Naive thymus-derived CD4-positive, alpha-beta T cell (primary cell): ENCODE data around the gene ADCY7. TPM values are rescaled to one million over a fixed set of nuclear protein-coding genes. Genes with fewer than 3 reads are reported as not detected.

Experiments
- ATAC-seq: fragments of 150-1000 bp; cut with Tn5 transposase; 2 replicates; pipeline ENCODE4 v1.10.0; 2021; ENCODE audit warnings: mild to moderate bottlenecking, moderate library complexity
- CTCF ChIA-PET: fragments of 350-600 bp; sonication (Branson Sonifier 250); formaldehyde crosslinking; loops from one replicate; lab custom pipeline; 2021; ENCODE audit warnings: antibody characterized with exemption; lab: Charles Lee
- POLR2A ChIA-PET: fragments of 350-600 bp; sonication (Branson Sonifier 250); formaldehyde crosslinking; loops from one replicate; lab custom pipeline; 2021; ENCODE audit warnings: antibody characterized with exemption, inconsistent platforms; lab: Charles Lee
- DNase-seq, 9 donors: peaks; one replicate each; pipeline versions ENCODE4 v3.0.0 to v3.0.0-alpha.2; 2020 to 2022; ENCODE audit warnings: mixed read lengths in 1 of 9
- H3K27ac ChIP-seq: one replicate; pipeline ENCODE4 v1.7.0; 2013; ENCODE audit warnings: mild to moderate bottlenecking, low read depth, low read length, moderate library complexity
- H3K27me3 ChIP-seq, 2 donors: one replicate each; pipeline ENCODE4 v1.7.0; 2013; ENCODE audit warnings: low read length in 2 of 2, mild to moderate bottlenecking in 2 of 2, moderate library complexity in 2 of 2; ENCODE audit not compliant: control insufficient read depth in 2 of 2, insufficient read depth in 2 of 2
- H3K36me3 ChIP-seq, 3 experiments: 1 replicate in 2 of 3; 2 replicates in 1 of 3; pipeline ENCODE4 v1.7.0; 2013; ENCODE audit warnings: low read length in 3 of 3, mild to moderate bottlenecking in 3 of 3, moderate library complexity in 1 of 3; ENCODE audit not compliant: insufficient read depth in 3 of 3, control insufficient read depth in 2 of 3
- H3K4me1 ChIP-seq, 2 donors: one replicate each; pipeline ENCODE4 v1.7.0; 2013; ENCODE audit warnings: low read length in 2 of 2, mild to moderate bottlenecking in 2 of 2, moderate library complexity in 1 of 2; ENCODE audit not compliant: control insufficient read depth in 2 of 2, insufficient read depth in 2 of 2
- H3K4me3 ChIP-seq: 2 replicates; pipeline ENCODE4 v1.7.0; 2013; ENCODE audit warnings: mild to moderate bottlenecking, low read length
- H3K9me3 ChIP-seq, 3 experiments: 1 replicate in 2 of 3; 2 replicates in 1 of 3; pipeline ENCODE4 v1.7.0; 2013; ENCODE audit warnings: low read length in 3 of 3; ENCODE audit not compliant: control insufficient read depth in 2 of 3
- H3K27ac Mint-ChIP-seq, 9 donors: one replicate each; pipeline ENCODE4 v1.8.0; 2020 to 2022; ENCODE audit warnings: mixed read lengths in 9 of 9, mild to moderate bottlenecking in 8 of 9, moderate library complexity in 5 of 9, inconsistent platforms in 2 of 9
- H3K27me3 Mint-ChIP-seq, 5 donors: one replicate each; pipeline ENCODE4 v1.8.0; 2021 to 2022; ENCODE audit warnings: mixed read lengths in 5 of 5, mild to moderate bottlenecking in 1 of 5
- H3K36me3 Mint-ChIP-seq, 5 donors: one replicate each; pipeline ENCODE4 v1.8.0; 2020 to 2022; ENCODE audit warnings: mixed read lengths in 5 of 5, mild to moderate bottlenecking in 3 of 5, inconsistent platforms in 1 of 5
- H3K4me1 Mint-ChIP-seq, 7 donors: one replicate each; pipeline ENCODE4 v1.8.0; 2020 to 2022; ENCODE audit warnings: mixed read lengths in 7 of 7, mild to moderate bottlenecking in 3 of 7, inconsistent platforms in 1 of 7
- H3K4me3 Mint-ChIP-seq, 10 donors: one replicate each; pipeline ENCODE4 v1.8.0; 2020 to 2022; ENCODE audit warnings: mild to moderate bottlenecking in 10 of 10, mixed read lengths in 10 of 10, moderate library complexity in 6 of 10, inconsistent platforms in 2 of 10
- H3K9me3 Mint-ChIP-seq, 11 donors: one replicate each; pipeline ENCODE4 v1.8.0; 2020 to 2022; ENCODE audit warnings: mixed read lengths in 11 of 11, mild to moderate bottlenecking in 4 of 11, inconsistent platforms in 1 of 11, moderate library complexity in 1 of 11
- intact Hi-C, 2 donors: fragments of 100-400 bp; cut with micrococcal nuclease; formaldehyde crosslinking; loops; one replicate each; pipeline ENCODE4 v1.15.1; 2023
- polyA plus RNA-seq, 2 donors: library from polyadenylated mRNA; unstranded; fragments of 300-500 nt; fragmentation: Illumina TruSeq; gene quantifications; one replicate each; pipeline ENCODE4 v1.2.3, GENCODE V29; 2021
- total RNA-seq, 6 experiments: library from RNA in 5 of 6; stranded (reverse) in 5 of 6; gene quantifications; 1 replicate in 5 of 6; 2 replicates in 1 of 6; pipeline ENCODE4 v1.2.3 and lab custom pipeline; 2021 to 2026

ADCY7 gene
- total and polyA plus RNA-seq, 7 experiments from 2014 or later: 62.6 to 326 (median 207) TPM

- Histone ChIP-seq H3K4me1 (peaks cover 90 to 95% of the 10 kb centered on the region in 2 donors), H3K9me3 (no peaks in the 10 kb centered on the region), H3K27me3 (no peaks in the 10 kb centered on the region), H3K4me3 (peak overlapping the region; percentile 71), H3K36me3 (peaks cover 0 to 16% (median 0%) of the 10 kb centered on the region in 3 experiments), H3K27ac (peak overlapping the region; percentile 88)
- ChIA-PET CTCF (interaction anchor here (0.7 to 3.5 kb wide), 12 partner anchors 9 to 423 kb away, joined by 3 to 26 read pairs (median 4); partner anchors contain the start of gene ADCY7), POLR2A (interaction anchor here (1.0 to 19.1 kb wide), 10 partner anchors 4 to 471 kb away, joined by 3 to 257 read pairs (median 5); partner anchors contain the start of genes ADCY7, CYLD and SNX20)
- Mint-ChIP-seq H3K4me1 (peaks cover 72 to 99% (median 95%) of the 10 kb centered on the region in 7 donors), H3K4me3 (peak overlapping the region; percentile 83 to 98 (median 92)), H3K27me3 (no peaks in the 10 kb centered on the region), H3K27ac (peak overlapping the region; percentile 95 to 99 (median 99)), H3K9me3 (peaks cover 0 to 2% (median 0%) of the 10 kb centered on the region in 11 donors), H3K36me3 (peaks cover 0 to 48% (median 4%) of the 10 kb centered on the region in 5 donors)
- no peak for ATAC-seq
- intact Hi-C loops: loop anchor here (2.0 to 10.0 kb wide), 5 partner anchors 29 to 251 kb away; partner anchors contain the start of genes CNEP1R1 (in 2 of the 2) and TENT4B (in 1 of the 2)
- DNase-seq: no peak
Measured at GRCh38 chr16:50275428-50276325, 9.3 kb downstream of the ADCY7 start.

DNA sequence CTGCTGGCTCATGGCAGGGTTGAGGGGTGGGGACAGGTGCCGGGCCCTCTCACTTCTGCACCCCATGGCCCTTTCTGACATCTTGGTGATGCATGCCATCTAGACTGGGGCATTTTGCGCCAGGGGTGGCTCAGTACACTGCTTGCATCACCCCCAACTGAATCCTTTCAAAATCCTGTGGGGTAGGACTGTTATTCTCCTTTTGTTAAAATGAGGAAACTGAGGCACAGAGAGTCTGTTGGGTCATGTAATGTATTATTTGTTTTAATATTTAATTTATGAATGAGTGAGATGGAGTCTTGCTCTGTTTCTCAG is 9.9 kb downstream of the ADCY7 start:
- H3K27me3 ChIP-seq: no peaks in the 10 kb centered on the region
- Mint-ChIP-seq H3K9me3 (peaks cover 0 to 2% (median 0%) of the 10 kb centered on the region in 11 donors), H3K27ac (peak overlapping the region in 8 of 9 donors; percentile 23 to 99 (median 95)), H3K36me3 (peaks cover 0 to 48% (median 4%) of the 10 kb centered on the region in 5 donors), H3K4me1 (peaks cover 71 to 99% (median 94%) of the 10 kb centered on the region in 7 donors), H3K4me3 (peak overlapping the region in 9 of 10 donors; percentile 33 to 98 (median 83)), H3K27me3 (no peaks in the 10 kb centered on the region)
- DNase-seq: no peak
- H3K9me3 ChIP-seq: no peaks in the 10 kb centered on the region
- ChIA-PET POLR2A (interaction anchor here (1.0 to 14.6 kb wide), 4 partner anchors 10 to 369 kb away, joined by 3 to 257 read pairs (median 14); partner anchors contain the start of gene ADCY7), CTCF (interaction anchor here (1.2 to 3.5 kb wide), 2 partner anchors 10 to 45 kb away, joined by 3 to 26 read pairs; partner anchors contain the start of gene ADCY7)
- peak overlapping the region; percentile 88 for H3K27ac ChIP-seq
- peaks cover 0 to 10% (median 0%) of the 10 kb centered on the region in 3 experiments for H3K36me3 ChIP-seq
- peaks cover 90 to 95% of the 10 kb centered on the region in 2 donors for H3K4me1 ChIP-seq
- ATAC-seq: no peak
- intact Hi-C loops: loop anchor here in 1 of 2 donors (10.0 kb wide), 1 partner anchor 251 kb away; the partner anchor contains the start of gene CNEP1R1
- H3K4me3 ChIP-seq: no peak overlapping the region

GRCh38 chr16:50276801-50277555 is 10.6 kb downstream of the ADCY7 start:
- H3K27ac Mint-ChIP-seq: peak overlapping the region; percentile 71 to 99 (median 86)
- peak overlapping the region; percentile 62 to 93 (median 80) for H3K4me3 Mint-ChIP-seq
- H3K36me3 Mint-ChIP-seq: peaks cover 0 to 48% (median 4%) of the 10 kb centered on the region in 5 donors
- no peaks in the 10 kb centered on the region for H3K27me3 ChIP-seq
- H3K4me1 Mint-ChIP-seq: peaks cover 69 to 99% (median 91%) of the 10 kb centered on the region in 7 donors
- DNase-seq (no peak), ATAC-seq (no peak)
- peaks cover 0 to 2% (median 0%) of the 10 kb centered on the region in 11 donors for H3K9me3 Mint-ChIP-seq
- CTCF ChIA-PET: interaction anchor here (0.6 to 2.6 kb wide), 2 partner anchors 10 to 78 kb away, joined by 4 to 8 read pairs; no protein-coding TSS in a partner anchor
- peaks cover 0 to 10% (median 0%) of the 10 kb centered on the region in 3 experiments for H3K36me3 ChIP-seq
- H3K4me3 ChIP-seq: no peak overlapping the region
- intact Hi-C loops: loop anchor here in 1 of 2 donors (10.0 kb wide), 1 partner anchor 252 kb away; the partner anchor contains the start of gene CNEP1R1
- POLR2A ChIA-PET: interaction anchor here (0.7 to 14.6 kb wide), 4 partner anchors 11 to 368 kb away, joined by 3 to 257 read pairs (median 4); partner anchors contain the start of gene ADCY7
- no peaks in the 10 kb centered on the region for H3K9me3 ChIP-seq
- peak overlapping the region; percentile 88 for H3K27ac ChIP-seq
- H3K4me1 ChIP-seq: peaks cover 90 to 96% of the 10 kb centered on the region in 2 donors
- no peaks in the 10 kb centered on the region for H3K27me3 Mint-ChIP-seq

GRCh38 chr16:50278251-50278650 is 11.9 kb downstream of the ADCY7 start:
- H3K9me3 Mint-ChIP-seq: peaks cover 0 to 2% (median 0%) of the 10 kb centered on the region in 11 donors
- DNase-seq (no peak), ATAC-seq (no peak)
- no peaks in the 10 kb centered on the region for H3K9me3 ChIP-seq
- H3K4me3 Mint-ChIP-seq: peak overlapping the region; percentile 62 to 93 (median 80)
- intact Hi-C loops: loop anchor here in 1 of 2 donors (1.0 to 10.0 kb wide), 2 partner anchors 12 to 253 kb away; partner anchors contain the start of genes ADCY7 and CNEP1R1
- no peaks in the 10 kb centered on the region for H3K27me3 ChIP-seq
- no peaks in the 10 kb centered on the region for H3K36me3 ChIP-seq
- H3K27me3 Mint-ChIP-seq: no peaks in the 10 kb centered on the region
- peaks cover 0 to 46% (median 4%) of the 10 kb centered on the region in 5 donors for H3K36me3 Mint-ChIP-seq
- peak overlapping the region; percentile 47 for H3K4me3 ChIP-seq
- ChIA-PET CTCF (interaction anchor here (0.6 to 3.0 kb wide), 8 partner anchors 12 to 480 kb away, joined by 3 to 16 read pairs (median 5); partner anchors contain the start of gene ADCY7), POLR2A (interaction anchor here (0.7 to 14.6 kb wide), 10 partner anchors 9 to 451 kb away, joined by 3 to 257 read pairs (median 4); partner anchors contain the start of gene ADCY7)
- H3K4me1 Mint-ChIP-seq: peaks cover 72 to 99% (median 91%) of the 10 kb centered on the region in 7 donors
- peaks cover 90 to 96% of the 10 kb centered on the region in 2 donors for H3K4me1 ChIP-seq
- H3K27ac ChIP-seq: peak overlapping the region; percentile 88
- peak overlapping the region; percentile 71 to 99 (median 86) for H3K27ac Mint-ChIP-seq

- H3K36me3 ChIP-seq: no peaks in the 10 kb centered on the region
- Mint-ChIP-seq H3K4me3 (peak overlapping the region; percentile 1 to 93 (median 70)), H3K36me3 (peaks cover 0 to 44% (median 4%) of the 10 kb centered on the region in 5 donors), H3K4me1 (peaks cover 75 to 99% (median 91%) of the 10 kb centered on the region in 7 donors), H3K9me3 (peaks cover 0 to 2% (median 0%) of the 10 kb centered on the region in 11 donors), H3K27ac (peak overlapping the region in 8 of 9 donors; percentile 6 to 93 (median 82)), H3K27me3 (no peaks in the 10 kb centered on the region)
- no peak for DNase-seq
- POLR2A ChIA-PET: interaction anchor here (0.5 to 14.6 kb wide), 3 partner anchors 13 to 297 kb away, joined by 3 to 257 read pairs (median 4); partner anchors contain the start of gene ADCY7
- H3K9me3 ChIP-seq: no peaks in the 10 kb centered on the region
- intact Hi-C loops: loop anchor here in 1 of 2 donors (10.0 kb wide), 1 partner anchor 255 kb away; the partner anchor contains the start of gene CNEP1R1
- H3K27ac ChIP-seq: peak overlapping the region; percentile 10
- ATAC-seq: no peak
- H3K4me1 ChIP-seq: peaks cover 95 to 96% of the 10 kb centered on the region in 2 donors
- no peaks in the 10 kb centered on the region for H3K27me3 ChIP-seq
- no peak overlapping the region for H3K4me3 ChIP-seq
- CTCF ChIA-PET: interaction anchor here (1.3 to 3.0 kb wide), 5 partner anchors 11 to 392 kb away, joined by 3 to 16 read pairs (median 4); partner anchors contain the start of gene ADCY7
Measured at GRCh38 chr16:50279504-50279865, 13.1 kb downstream of the ADCY7 start.
